Endodermal cell (in vitro differentiated cells): ENCODE data around the gene APOC1. TPM values are rescaled to one million over a fixed set of nuclear protein-coding genes. Genes with fewer than 3 reads are reported as not detected.

ENCODE experiments used
- DNase-seq: peaks from one replicate; pipeline ENCODE4 v3.0.0-alpha.2; 2017
- H3K27ac ChIP-seq: 2 replicates; pipeline ENCODE4 v1.5.1; 2013; ENCODE audit warnings: mild to moderate bottlenecking, low read depth, low read length, moderate library complexity
- H3K27me3 ChIP-seq: 2 replicates; pipeline ENCODE4 v1.6.1; 2013; ENCODE audit warnings: mild to moderate bottlenecking, low read length, moderate library complexity; ENCODE audit not compliant: insufficient read depth, control insufficient read depth, poor library complexity, severe bottlenecking
- H3K36me3 ChIP-seq: 2 replicates; pipeline ENCODE4 v1.7.0; 2013; ENCODE audit warnings: mild to moderate bottlenecking, low read length, moderate library complexity; ENCODE audit not compliant: control insufficient read depth, insufficient read depth
- H3K4me1 ChIP-seq: one replicate; pipeline ENCODE4 v1.7.0; 2013; ENCODE audit warnings: low read length; ENCODE audit not compliant: control insufficient read depth, insufficient read depth
- H3K4me3 ChIP-seq: 2 replicates; pipeline ENCODE4 v1.5.1; 2013; ENCODE audit warnings: mild to moderate bottlenecking, low read length, moderate library complexity
- H3K9ac ChIP-seq: 2 replicates; pipeline ENCODE4 v1.6.1; 2013; ENCODE audit warnings: mild to moderate bottlenecking, low read length, moderate library complexity; ENCODE audit not compliant: poor library complexity, severe bottlenecking; ENCODE audit errors: extremely low read depth
- H3K9me3 ChIP-seq: 2 replicates; pipeline ENCODE4 v1.6.1; 2013; ENCODE audit warnings: mild to moderate bottlenecking, low read length, moderate library complexity; ENCODE audit not compliant: control insufficient read depth
- H3K27ac Mint-ChIP-seq: 2 replicates; pipeline ENCODE4 v1.8.0; 2020; ENCODE audit warnings: mixed read lengths
- H3K27me3 Mint-ChIP-seq: 2 replicates; pipeline ENCODE4 v1.8.0; 2021; ENCODE audit warnings: mild to moderate bottlenecking, mixed read lengths; ENCODE audit not compliant: insufficient read depth
- H3K36me3 Mint-ChIP-seq: 2 replicates; pipeline ENCODE4 v1.8.0; 2020; ENCODE audit warnings: low read depth, mixed read lengths
- H3K4me1 Mint-ChIP-seq: 2 replicates; pipeline ENCODE4 v1.8.0; 2020; ENCODE audit warnings: mixed read lengths
- H3K4me3 Mint-ChIP-seq: 2 replicates; pipeline ENCODE4 v1.8.0; 2020; ENCODE audit warnings: mild to moderate bottlenecking, moderate library complexity, mixed read lengths
- H3K9me3 Mint-ChIP-seq: 2 replicates; pipeline ENCODE4 v1.8.0; 2020; ENCODE audit warnings: mild to moderate bottlenecking, mixed read lengths
- CTCF ChIP-seq: fragments of 200-600 bp; sonication (generic); conservative IDR thresholded peaks from 2 replicates; pipeline ENCODE4 v1.5.0; 2021; ENCODE audit warnings: antibody characterized with exemption, mild to moderate bottlenecking
- WGBS, 2 experiments: methylation state at CpG; one replicate each; pipeline versions ENCODE4 v1.1.5 to v1.1.7; 2013; ENCODE audit warnings: missing lambda C conversion rate in 2 of 2, mixed read lengths in 1 of 2; ENCODE audit not compliant: insufficient coverage in 1 of 2, insufficient read length in 1 of 2; 5-methylcytosine and 5-hydroxymethylcytosine counted together
- total RNA-seq, 2 donors: library from RNA; stranded (reverse); fragmentation: NEBNext Ultra II Directional in 1 of 2; extraction: Animal tissue kit (Norgen Biotek cat#: 25700) in 1 of 2; gene quantifications; 2 replicates in 1 of 2; 3 replicates in 1 of 2; pipeline ENCODE4 v1.2.1, GENCODE V29; 2021

The APOC1 gene
- total RNA-seq, 2 donors from 2014 or later = 914 to 1,040 TPM

GRCh38 chr19:44867578-44867977 lies 46.8 kb upstream of the APOC1 start:
- H3K9me3 ChIP-seq = no peaks in the 10 kb centered on the region
- Mint-ChIP-seq H3K9me3 (no peaks in the 10 kb centered on the region), H3K27me3 (no peaks in the 10 kb centered on the region), H3K4me1 (no peaks in the 10 kb centered on the region), H3K4me3 (no peak overlapping the region), H3K36me3 (peaks cover 68% of the 10 kb centered on the region), H3K27ac (peak overlapping the region; percentile 1)
- peaks cover 81% of the 10 kb centered on the region for H3K36me3 ChIP-seq
- no peaks in the 10 kb centered on the region for H3K4me1 ChIP-seq
- no peaks in the 10 kb centered on the region for H3K27me3 ChIP-seq
- H3K9ac ChIP-seq = no peak overlapping the region
- TF ChIP-seq CTCF = no peak
- 89 to 92% methylated on average over 10 to 12 of the region's 12 CpGs for WGBS, 2 experiments
- DNase-seq = no peak
- no peak overlapping the region for H3K4me3 ChIP-seq
- H3K27ac ChIP-seq = no peak overlapping the region

- Histone ChIP-seq H3K36me3 (peaks cover 91% of the 10 kb centered on the region), H3K27me3 (no peaks in the 10 kb centered on the region), H3K27ac (no peak overlapping the region), H3K9me3 (no peaks in the 10 kb centered on the region), H3K4me1 (no peaks in the 10 kb centered on the region), H3K9ac (no peak overlapping the region), H3K4me3 (no peak overlapping the region)
- Mint-ChIP-seq H3K27ac (peak overlapping the region; percentile 83), H3K9me3 (no peaks in the 10 kb centered on the region), H3K27me3 (no peaks in the 10 kb centered on the region), H3K4me3 (no peak overlapping the region), H3K36me3 (peaks cover 83% of the 10 kb centered on the region), H3K4me1 (no peaks in the 10 kb centered on the region)
- no peak for TF ChIP-seq CTCF
- DNase-seq = no peak
- WGBS, 2 experiments = 94 to 98% methylated on average over 9 to 13 of the region's 13 CpGs
These were observed 44.5 kb upstream of the APOC1 start for GRCh38 chr19:44869733-44870470.

- Mint-ChIP-seq H3K27ac (no peak overlapping the region), H3K4me3 (no peak overlapping the region), H3K4me1 (no peaks in the 10 kb centered on the region), H3K9me3 (no peaks in the 10 kb centered on the region), H3K36me3 (peaks cover 83% of the 10 kb centered on the region), H3K27me3 (no peaks in the 10 kb centered on the region)
- DNase-seq = no peak
- no peak for TF ChIP-seq CTCF
- Histone ChIP-seq H3K36me3 (peaks cover 90% of the 10 kb centered on the region), H3K4me1 (no peaks in the 10 kb centered on the region), H3K27me3 (no peaks in the 10 kb centered on the region), H3K4me3 (no peak overlapping the region), H3K9me3 (no peaks in the 10 kb centered on the region), H3K27ac (no peak overlapping the region), H3K9ac (no peak overlapping the region)
- WGBS, 2 experiments = 94 to 95% methylated on average over 11 to 14 of the region's 14 CpGs
These were observed 42.6 kb upstream of the APOC1 start for GRCh38 chr19:44871809-44872208.
